Ovary (tissue), 3 donors: ENCODE data around the gene MCF2L.

ENCODE experiments used
- CTCF ChIP-seq, 3 donors: fragments of 450-650 bp in 2 of 3; fragments of 200-600 bp in 1 of 3; IDR thresholded peaks; one replicate each; pipeline versions ENCODE4 v1.5.1 to v1.8.0; 2016 to 2022; ENCODE audit warnings: antibody characterized with exemption in 3 of 3, mild to moderate bottlenecking in 1 of 3
- EP300 ChIP-seq: sonication (generic); formaldehyde crosslinking; IDR thresholded peaks from one replicate; pipeline ENCODE4 v1.6.1; 2017; ENCODE audit warnings: antibody characterized with exemption
- donor health status: DM: no; HTN: no; CAD: no.

DNA sequence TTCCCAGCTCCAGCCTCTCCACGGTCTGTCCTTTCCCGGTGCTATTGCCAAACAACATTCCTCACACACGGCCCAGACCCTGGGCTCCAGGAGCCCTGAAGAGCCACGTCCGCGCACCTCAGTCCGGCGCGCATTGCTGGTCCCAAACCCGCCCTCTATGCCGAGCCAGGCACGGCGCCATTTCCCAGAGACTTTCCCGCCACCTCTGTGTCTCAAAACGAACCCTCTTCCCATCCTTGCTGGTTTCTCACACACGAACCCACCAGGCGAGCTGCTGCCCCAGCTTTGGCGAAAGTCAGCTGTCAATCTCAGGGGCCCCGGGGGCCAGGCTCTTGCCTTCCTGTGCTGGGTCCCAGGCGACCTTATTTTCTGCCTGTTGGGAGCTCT is 108.5 kb downstream of the MCF2L start:
- TF ChIP-seq EP300 (no peak), CTCF (IDR thresholded peaks at IDR 0.05) (no peak)
